ENCODE measurements around the gene ANKRD52. TPM values are rescaled to one million over a fixed set of nuclear protein-coding genes. Genes with fewer than 3 reads are reported as not detected.
A peak's percentile ranks its signal among the peaks of the same experiment; 100 is the strongest.

The ANKRD52 gene
- total and polyA plus RNA-seq, 10 of the 15 experiments (the other 5 are each of a cell fraction or from before 2014, with no cell fraction given) = 0.90 to 55.3 (median 16.1) TPM

GRCh38 chr12:56221232-56221756 is 36.9 kb downstream of the ANKRD52 start (continued):
- TF ChIP-seq BCLAF1 (IDR thresholded peaks at IDR 0.05) = peak; percentile 81
- no peak for TF ChIP-seq USF1 (IDR thresholded peaks at IDR 0.05; ENCODE audit: borderline replicate concordance, extremely low read length, insufficient read depth, low read depth, low read length)
- peak in 1 of 2 experiments; percentile 20; a peak in 2 of 4 replicates for TF ChIP-seq IKZF2 (IDR thresholded peaks at IDR 0.05)
- peak; percentile 65; the same call in 1 of the 2 replicates for TF ChIP-seq JUND (IDR thresholded peaks at IDR 0.05; ENCODE audit: low read depth, low read length)
- TF ChIP-seq KAT2A (conservative IDR thresholded peaks at IDR 0.05; ENCODE audit: control insufficient read depth, low read depth, low read length) = no peak
- no peak for TF ChIP-seq MTA2 (IDR thresholded peaks at IDR 0.05; ENCODE audit: low read depth)
- no peak for TF ChIP-seq MAX (IDR thresholded peaks at IDR 0.05; ENCODE audit: low read depth, low read length)
- TF ChIP-seq CHD1 (IDR thresholded peaks at IDR 0.05; ENCODE audit: low read depth, low read length) = peak; percentile 89
- peak; percentile 94 for TF ChIP-seq FOXK2 (IDR thresholded peaks at IDR 0.05)
- TF ChIP-seq CHD4 (IDR thresholded peaks at IDR 0.05) = no peak
- no peak for TF ChIP-seq E2F8 (IDR thresholded peaks at IDR 0.05; ENCODE audit: low read depth, partially characterized antibody)
- TF ChIP-seq REST (IDR thresholded peaks at IDR 0.05; ENCODE audit: low read depth, low read length) = no peak
- TF ChIP-seq MXI1 (IDR thresholded peaks at IDR 0.05; ENCODE audit: low read depth, low read length) = no peak
- TF ChIP-seq TCF3 (IDR thresholded peaks at IDR 0.05; ENCODE audit: borderline replicate concordance, insufficient read depth, low read depth, low read length) = no peak
- TF ChIP-seq EED (IDR thresholded peaks at IDR 0.05; ENCODE audit: low read depth) = no peak; the same call in 1 of the 2 replicates
- peak; percentile 66 for TF ChIP-seq PBX3 (IDR thresholded peaks at IDR 0.05; ENCODE audit: insufficient replicate concordance, low read depth, low read length)
- no peak for TF ChIP-seq RAD51 (IDR thresholded peaks at IDR 0.05)
- no peak for TF ChIP-seq POU2F2 (IDR thresholded peaks at IDR 0.05; ENCODE audit: borderline replicate concordance, low read depth, low read length)

All from GM12878 (cell line).